Bronchial epithelial cell (primary cell): ENCODE data around the gene MKRN2. TPM values are rescaled to one million over a fixed set of nuclear protein-coding genes. Genes with fewer than 3 reads are reported as not detected.

Experiments used
- DNase-seq: peaks from one replicate; pipeline ENCODE4 v3.0.0-alpha.2; 2010; ENCODE audit warnings: low read depth
- FAIRE-seq: peaks from 2 replicates; lab custom pipeline; 2011; peaks lifted over from hg19 to GRCh38; lab: Jason Lieb, UNC
- H3K27me3 ChIP-seq: 2 replicates; pipeline ENCODE4 v1.5.1; 2011; ENCODE audit warnings: low read length; ENCODE audit not compliant: control insufficient read depth, insufficient read depth
- H3K36me3 ChIP-seq: 2 replicates; pipeline ENCODE4 v1.5.1; 2011; ENCODE audit warnings: low read length; ENCODE audit not compliant: control insufficient read depth, insufficient read depth
- H3K4me3 ChIP-seq: 2 replicates; pipeline ENCODE4 v1.5.1; 2011; ENCODE audit warnings: mild to moderate bottlenecking, low read depth, low read length, control low read depth
- CTCF ChIP-seq: IDR thresholded peaks from 2 replicates; pipeline ENCODE4 v1.5.1; 2011; ENCODE audit warnings: mild to moderate bottlenecking, moderate library complexity, low read length, control low read depth, inconsistent platforms; ENCODE audit not compliant: insufficient read depth, severe bottlenecking
- total RNA-seq: library from RNA; depleted of rRNA; stranded (reverse); fragments of >200 nt; gene quantifications from 2 replicates; pipeline ENCODE4 v1.2.1, GENCODE V29; 2014

MKRN2 gene
- total RNA-seq, 1 donor from 2014 or later, result 22.9 TPM

- Histone ChIP-seq H3K4me3 (peak overlapping the region; percentile 57), H3K27me3 (no peaks in the 10 kb centered on the region), H3K36me3 (no peaks in the 10 kb centered on the region)
- DNase-seq (no peak), FAIRE-seq (no peak)
- TF ChIP-seq CTCF, result no peak
Observed at GRCh38 chr3:12544652-12545472, 12.0 kb upstream of the MKRN2 start.

- Histone ChIP-seq H3K36me3 (no peaks in the 10 kb centered on the region), H3K27me3 (no peaks in the 10 kb centered on the region), H3K4me3 (peak within 1 kb of the TSS; percentile 57)
- no peak for TF ChIP-seq CTCF
- FAIRE-seq (no peak), DNase-seq (peak; percentile 94)
Observed at GRCh38 chr3:12545473-12545791, 11.5 kb upstream of the MKRN2 start, which contains the start of gene MKRN2OS. MKRN2OS (minus strand) TSS chr3:12545499; CDS start chr3:12545464, 35 bp downstream.

- DNase-seq, result no peak
- no peak for TF ChIP-seq CTCF
- no peaks in the 10 kb centered on the region for H3K27me3 ChIP-seq
- H3K4me3 ChIP-seq, result no peak overlapping the region
- FAIRE-seq, result no peak
- no peaks in the 10 kb centered on the region for H3K36me3 ChIP-seq
Observed at GRCh38 chr3:12549971-12550760, 6.7 kb upstream of the MKRN2 start.

- DNase-seq (peak; percentile 12), FAIRE-seq (no peak)
- peak overlapping the region; percentile 40 for H3K4me3 ChIP-seq
- H3K27me3 ChIP-seq, result no peaks in the 10 kb centered on the region
- H3K36me3 ChIP-seq, result no peaks in the 10 kb centered on the region
- no peak for TF ChIP-seq CTCF
Observed at GRCh38 chr3:12553921-12554391, 2.9 kb upstream of the MKRN2 start.

GRCh38 chr3:12556314-12556689, 585 bp upstream of the MKRN2 start:
- H3K27me3 ChIP-seq, result no peaks in the 10 kb centered on the region
- FAIRE-seq (no peak), DNase-seq (no peak)
- peak overlapping the region; percentile 91 for H3K4me3 ChIP-seq
- no peak for TF ChIP-seq CTCF
- no peaks in the 10 kb centered on the region for H3K36me3 ChIP-seq
